CD14-positive monocyte (primary cell): ENCODE results near the gene SPAST. TPM values are rescaled to one million over a fixed set of nuclear protein-coding genes. Genes with fewer than 3 reads are reported as not detected.

Source experiments
- DNase-seq, 3 donors: peaks; one replicate each; pipeline ENCODE4 v3.0.0-alpha.2; 2011 to 2022
- H2AFZ ChIP-seq: 2 replicates; pipeline ENCODE4 v1.6.0; 2012; ENCODE audit warnings: mild to moderate bottlenecking, low read depth, low read length, inconsistent platforms; ENCODE audit not compliant: insufficient read depth, poor library complexity, severe bottlenecking
- H3K27ac ChIP-seq, 2 donors: 1 replicate in 1 of 2; 2 replicates in 1 of 2; pipeline ENCODE4 v1.5.1; 2012 to 2013; ENCODE audit warnings: low read length in 2 of 2, control low read depth in 1 of 2, inconsistent platforms in 1 of 2, low read depth in 1 of 2, mild to moderate bottlenecking in 1 of 2
- H3K27me3 ChIP-seq, 2 donors: one replicate each; pipeline versions ENCODE4 v1.6.0 to v1.6.1; 2011 to 2013; ENCODE audit warnings: low read length in 2 of 2; ENCODE audit not compliant: control insufficient read depth in 2 of 2, insufficient read depth in 2 of 2
- H3K36me3 ChIP-seq, 2 donors: replicated peaks in 1 of 2; 1 replicate in 1 of 2; 2 replicates in 1 of 2; pipeline versions ENCODE4 v1.5.1 to v1.6.1; 2012 to 2013; ENCODE audit warnings: low read length in 2 of 2, control low read depth in 1 of 2, inconsistent platforms in 1 of 2, mild to moderate bottlenecking in 1 of 2; ENCODE audit not compliant: insufficient read depth in 2 of 2, control insufficient read depth in 1 of 2
- H3K4me1 ChIP-seq, 2 donors: 1 replicate in 1 of 2; 2 replicates in 1 of 2; pipeline versions ENCODE4 v1.5.1 to v1.6.1; 2012 to 2013; ENCODE audit warnings: low read length in 2 of 2, control low read depth in 1 of 2, inconsistent platforms in 1 of 2, mild to moderate bottlenecking in 1 of 2, moderate library complexity in 1 of 2; ENCODE audit not compliant: insufficient read depth in 2 of 2, control insufficient read depth in 1 of 2
- H3K4me2 ChIP-seq: replicated peaks from 2 replicates; pipeline ENCODE3; 2012; ENCODE audit warnings: low read length, moderate library complexity, mild to moderate bottlenecking; ENCODE audit not compliant: poor library complexity, severe bottlenecking; ENCODE audit errors: extremely low read depth
- H3K4me3 ChIP-seq, 3 experiments: fragments of 200-600 bp in 1 of 3; sonication (generic) in 1 of 3; replicated peaks in 1 of 3; 1 replicate in 2 of 3; 2 replicates in 1 of 3; pipeline ENCODE4 v1.5.1; 2011 to 2013; ENCODE audit warnings: low read length in 3 of 3, mild to moderate bottlenecking in 3 of 3, control low read depth in 2 of 3, low read depth in 2 of 3, inconsistent platforms in 1 of 3, moderate library complexity in 1 of 3
- H3K79me2 ChIP-seq: 2 replicates; pipeline ENCODE4 v1.6.0; 2012; ENCODE audit warnings: mild to moderate bottlenecking, control low read depth, inconsistent platforms, low read length, moderate library complexity; ENCODE audit not compliant: insufficient read depth
- H3K9ac ChIP-seq: 2 replicates; pipeline ENCODE4 v1.6.0; 2017; ENCODE audit warnings: low read length, mild to moderate bottlenecking; ENCODE audit not compliant: insufficient read depth, poor library complexity, severe bottlenecking
- H3K9me3 ChIP-seq, 2 donors: replicated peaks in 1 of 2; 1 replicate in 1 of 2; 2 replicates in 1 of 2; pipeline versions ENCODE4 v1.5.1 to v1.6.1; 2012 to 2013; ENCODE audit warnings: low read length in 2 of 2, control low read depth in 1 of 2; ENCODE audit not compliant: control insufficient read depth in 1 of 2, insufficient read depth in 1 of 2
- H4K20me1 ChIP-seq: 2 replicates; pipeline ENCODE4 v1.6.0; 2012; ENCODE audit warnings: mild to moderate bottlenecking, low read length, control low read depth, moderate library complexity; ENCODE audit not compliant: insufficient read depth
- H3K27ac Mint-ChIP-seq, 7 donors: one replicate each; pipeline ENCODE4 v1.8.0; 2020; ENCODE audit warnings: mild to moderate bottlenecking in 7 of 7, mixed read lengths in 7 of 7, moderate library complexity in 6 of 7, inconsistent platforms in 2 of 7
- H3K27me3 Mint-ChIP-seq, 3 donors: one replicate each; pipeline ENCODE4 v1.8.0; 2021 to 2022; ENCODE audit warnings: low read depth in 3 of 3, mild to moderate bottlenecking in 3 of 3, mixed read lengths in 3 of 3, moderate library complexity in 3 of 3, inconsistent platforms in 1 of 3
- H3K36me3 Mint-ChIP-seq, 2 donors: one replicate each; pipeline ENCODE4 v1.8.0; 2020; ENCODE audit warnings: mixed read lengths in 2 of 2, inconsistent platforms in 1 of 2, mild to moderate bottlenecking in 1 of 2
- H3K4me1 Mint-ChIP-seq: one replicate; pipeline ENCODE4 v1.8.0; 2020; ENCODE audit warnings: mild to moderate bottlenecking, mixed read lengths
- H3K4me3 Mint-ChIP-seq, 2 donors: one replicate each; pipeline ENCODE4 v1.8.0; 2020; ENCODE audit warnings: mild to moderate bottlenecking in 2 of 2, mixed read lengths in 2 of 2, moderate library complexity in 1 of 2
- H3K9me3 Mint-ChIP-seq, 7 donors: one replicate each; pipeline ENCODE4 v1.8.0; 2020 to 2022; ENCODE audit warnings: mixed read lengths in 7 of 7, mild to moderate bottlenecking in 6 of 7, moderate library complexity in 6 of 7, inconsistent platforms in 2 of 7
- WGBS: methylation state at CpG from one replicate; pipeline ENCODE4 v1.1.5; 2013; ENCODE audit warnings: missing lambda C conversion rate; ENCODE audit not compliant: insufficient coverage; 5-methylcytosine and 5-hydroxymethylcytosine counted together
- intact Hi-C, 2 donors: fragments of 100-400 bp; cut with micrococcal nuclease; formaldehyde crosslinking; loops; one replicate each; pipeline versions ENCODE4 v1.15.0 to v1.15.1; 2023
- polyA plus RNA-seq, 3 donors: library from polyadenylated mRNA; depleted of rRNA in 1 of 3; unstranded in 2 of 3; stranded (reverse) in 1 of 3; fragments of 300-500 nt in 2 of 3; fragments of >200 nt in 1 of 3; fragmentation: Illumina TruSeq in 2 of 3; gene quantifications; 1 replicate in 2 of 3; 2 replicates in 1 of 3; pipeline ENCODE4 v1.2.3, GENCODE V29; 2012 to 2021
- TF ChIP-seq, protein P1 (sequence below): fragments of 200-600 bp; IDR thresholded peaks from one replicate; pipeline ENCODE4 v1.8.0; 2022; ENCODE audit warnings: antibody characterized with exemption, mild to moderate bottlenecking

The SPAST gene
- polyA plus RNA-seq, 3 donors, result 10.4 to 17.4 (median 14.0) TPM

- Histone ChIP-seq H3K36me3 (peaks cover 39 to 57% of the 10 kb centered on the region in 2 donors), H4K20me1 (no peaks in the 10 kb centered on the region), H2AFZ (no peak overlapping the region), H3K4me3 (no peak overlapping the region), H3K4me2 (no peak overlapping the region), H3K9me3 (no peaks in the 10 kb centered on the region), H3K9ac (no peak overlapping the region), H3K79me2 (no peaks in the 10 kb centered on the region), H3K27ac (no peak overlapping the region), H3K27me3 (no peaks in the 10 kb centered on the region), H3K4me1 (no peaks in the 10 kb centered on the region)
- WGBS, result 100% methylated on average over 2 of the region's 6 CpGs
- intact Hi-C loops, result no loop called here
- DNase-seq, result no peak
- H3K9me3 Mint-ChIP-seq, result peaks cover 0 to 2% (median 0%) of the 10 kb centered on the region in 7 donors
- peaks cover 38 to 60% of the 10 kb centered on the region in 2 donors for H3K36me3 Mint-ChIP-seq
- peaks cover 0 to 2% (median 0%) of the 10 kb centered on the region in 3 donors for H3K27me3 Mint-ChIP-seq
- no peak overlapping the region for H3K4me3 Mint-ChIP-seq
- TF ChIP-seq, protein P1, sequence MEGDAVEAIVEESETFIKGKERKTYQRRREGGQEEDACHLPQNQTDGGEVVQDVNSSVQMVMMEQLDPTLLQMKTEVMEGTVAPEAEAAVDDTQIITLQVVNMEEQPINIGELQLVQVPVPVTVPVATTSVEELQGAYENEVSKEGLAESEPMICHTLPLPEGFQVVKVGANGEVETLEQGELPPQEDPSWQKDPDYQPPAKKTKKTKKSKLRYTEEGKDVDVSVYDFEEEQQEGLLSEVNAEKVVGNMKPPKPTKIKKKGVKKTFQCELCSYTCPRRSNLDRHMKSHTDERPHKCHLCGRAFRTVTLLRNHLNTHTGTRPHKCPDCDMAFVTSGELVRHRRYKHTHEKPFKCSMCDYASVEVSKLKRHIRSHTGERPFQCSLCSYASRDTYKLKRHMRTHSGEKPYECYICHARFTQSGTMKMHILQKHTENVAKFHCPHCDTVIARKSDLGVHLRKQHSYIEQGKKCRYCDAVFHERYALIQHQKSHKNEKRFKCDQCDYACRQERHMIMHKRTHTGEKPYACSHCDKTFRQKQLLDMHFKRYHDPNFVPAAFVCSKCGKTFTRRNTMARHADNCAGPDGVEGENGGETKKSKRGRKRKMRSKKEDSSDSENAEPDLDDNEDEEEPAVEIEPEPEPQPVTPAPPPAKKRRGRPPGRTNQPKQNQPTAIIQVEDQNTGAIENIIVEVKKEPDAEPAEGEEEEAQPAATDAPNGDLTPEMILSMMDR, result no peak
- H3K4me1 Mint-ChIP-seq, result no peaks in the 10 kb centered on the region
- H3K27ac Mint-ChIP-seq, result no peak overlapping the region
Measured at GRCh38 chr2:32182667-32183066, 119.3 kb downstream of the SPAST start.

DNA sequence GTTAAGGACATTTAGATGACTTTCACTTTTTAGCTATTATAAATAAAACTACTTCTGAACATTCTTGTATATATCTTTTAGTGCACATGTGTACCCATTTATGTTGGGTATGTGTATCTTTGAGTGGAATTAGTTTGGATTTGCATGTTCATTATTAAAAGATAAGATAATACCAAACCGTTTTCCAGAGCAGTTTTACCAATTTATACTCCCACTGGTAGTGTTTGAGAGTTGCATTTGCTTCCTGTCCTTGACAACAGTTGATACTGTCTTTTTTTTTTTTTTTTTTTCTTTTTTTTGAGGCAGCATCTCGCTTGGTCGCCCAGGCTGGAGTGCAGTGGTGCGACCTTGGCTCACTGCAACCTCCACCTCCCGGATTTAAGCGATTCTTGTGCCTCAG, 125.7 kb downstream of the SPAST start:
- H3K36me3 Mint-ChIP-seq, result peaks cover 50 to 62% of the 10 kb centered on the region in 2 donors
- H3K79me2 ChIP-seq, result no peaks in the 10 kb centered on the region
- H3K36me3 ChIP-seq, result peaks cover 39 to 56% of the 10 kb centered on the region in 2 donors
- no peak overlapping the region for H3K27ac Mint-ChIP-seq
- H3K9me3 ChIP-seq, result no peaks in the 10 kb centered on the region
- H2AFZ ChIP-seq, result no peak overlapping the region
- no peaks in the 10 kb centered on the region for H3K4me1 Mint-ChIP-seq
- H3K4me3 Mint-ChIP-seq, result no peak overlapping the region
- no peak for DNase-seq
- H3K4me2 ChIP-seq, result no peak overlapping the region
- no peak overlapping the region for H3K27ac ChIP-seq
- TF ChIP-seq, protein P1, result no peak
- H3K4me3 ChIP-seq, result no peak overlapping the region
- no peaks in the 10 kb centered on the region for H4K20me1 ChIP-seq
- no peaks in the 10 kb centered on the region for H3K27me3 Mint-ChIP-seq
- H3K9me3 Mint-ChIP-seq, result no peaks in the 10 kb centered on the region
- no peaks in the 10 kb centered on the region for H3K4me1 ChIP-seq
- intact Hi-C loops, result no loop called here
- H3K27me3 ChIP-seq, result no peaks in the 10 kb centered on the region
- no CpG with 5 or more reads among the region's 6 CpGs for WGBS
- H3K9ac ChIP-seq, result no peak overlapping the region
